ENCODE data around the gene NR6A1.
A peak's percentile ranks its signal among the peaks of the same experiment; 100 is the strongest.

The NR6A1 gene

DNA sequence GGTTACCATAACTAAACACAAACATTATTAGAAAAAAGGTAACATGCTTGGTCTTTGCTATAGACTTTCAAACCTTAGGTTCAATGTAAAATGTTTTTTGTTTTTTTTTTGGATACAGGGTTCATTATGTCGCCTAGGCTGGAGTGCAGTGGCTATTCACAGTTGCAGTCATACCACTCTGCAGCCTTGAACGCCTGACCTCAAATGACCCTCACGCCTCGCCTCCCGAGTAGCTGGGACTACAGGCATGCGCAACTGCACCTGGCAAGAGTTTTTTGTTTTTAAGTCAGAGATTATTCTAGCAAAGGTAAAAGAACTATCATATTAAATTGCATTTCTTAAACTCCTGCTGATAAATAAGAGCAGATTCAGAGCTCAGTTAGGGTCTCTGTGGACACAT lies 208.8 kb downstream of the NR6A1 start:
- no peak for DNase-seq

DNA sequence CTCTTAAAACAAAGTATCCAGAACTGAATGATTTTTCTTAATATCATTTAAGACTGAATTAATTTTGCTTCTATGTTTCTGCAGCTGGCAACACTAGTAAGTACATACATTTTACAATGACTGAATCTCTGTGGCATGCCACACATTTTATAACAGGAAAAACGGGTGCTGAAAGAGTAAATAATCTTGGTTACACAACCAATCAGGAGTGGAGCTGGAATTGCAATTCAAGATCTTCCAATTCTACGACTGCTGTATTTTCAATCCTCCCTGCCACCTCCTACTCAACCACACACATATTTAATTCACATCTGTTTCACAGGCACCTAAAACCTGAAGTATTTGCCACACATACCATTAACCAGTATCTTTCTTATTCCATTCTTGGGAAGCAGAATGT lies 211.2 kb downstream of the NR6A1 start:
- no peak for DNase-seq

DNA sequence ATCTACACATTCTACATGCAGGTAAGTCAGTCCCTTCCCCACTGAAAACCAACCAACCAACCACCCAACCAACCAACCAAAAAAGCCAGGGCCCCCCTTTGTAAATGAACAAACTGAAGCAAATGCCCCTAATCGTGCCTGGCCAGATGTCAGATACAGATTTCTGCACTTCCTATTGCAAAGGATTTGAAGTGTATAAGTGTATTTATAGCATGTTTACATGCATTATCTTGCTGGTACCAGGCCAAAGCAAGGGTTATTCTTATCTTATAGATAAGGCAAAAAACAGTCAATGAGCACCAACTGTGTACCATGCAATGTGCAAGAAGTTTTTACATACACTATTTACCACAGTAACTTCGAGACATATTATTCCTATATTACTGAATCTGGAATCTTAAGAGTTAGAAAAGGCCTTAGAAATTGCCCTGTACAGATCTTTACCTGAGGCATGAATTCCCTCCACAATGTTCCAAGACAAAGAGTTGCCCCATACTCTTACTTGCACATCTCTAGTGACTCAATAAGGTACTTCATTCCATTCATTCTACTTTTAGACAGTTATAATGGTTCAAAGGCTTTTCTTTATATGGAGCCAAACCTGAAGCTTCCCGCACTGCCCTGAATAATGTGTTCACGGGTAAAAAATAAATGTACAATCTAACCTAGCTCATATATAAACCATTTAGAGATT lies 212.2 kb downstream of the NR6A1 start:
- DNase-seq, result no peak

DNA sequence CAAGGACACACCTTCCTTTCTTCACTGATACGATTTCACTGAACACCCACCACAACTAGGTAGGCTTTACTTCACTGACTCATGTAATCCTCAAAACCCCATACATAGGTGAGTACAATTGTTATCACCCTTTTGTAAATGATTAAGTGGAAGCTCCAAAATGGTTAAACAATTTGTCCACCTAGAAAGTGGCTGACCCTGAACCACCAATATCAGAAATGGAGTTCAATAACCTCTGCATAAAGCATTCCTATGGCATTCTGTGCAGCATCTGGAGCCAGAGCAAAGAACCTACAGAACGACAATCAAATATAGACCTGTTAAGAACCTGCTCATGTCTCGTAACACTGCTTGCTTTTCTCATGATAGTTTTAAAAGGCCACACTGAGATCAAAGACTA lies 213.2 kb downstream of the NR6A1 start:
- DNase-seq, result no peak

- no peak for DNase-seq
Observed at GRCh38 chr9:124555043-124555442, 216.1 kb downstream of the NR6A1 start.

DNA sequence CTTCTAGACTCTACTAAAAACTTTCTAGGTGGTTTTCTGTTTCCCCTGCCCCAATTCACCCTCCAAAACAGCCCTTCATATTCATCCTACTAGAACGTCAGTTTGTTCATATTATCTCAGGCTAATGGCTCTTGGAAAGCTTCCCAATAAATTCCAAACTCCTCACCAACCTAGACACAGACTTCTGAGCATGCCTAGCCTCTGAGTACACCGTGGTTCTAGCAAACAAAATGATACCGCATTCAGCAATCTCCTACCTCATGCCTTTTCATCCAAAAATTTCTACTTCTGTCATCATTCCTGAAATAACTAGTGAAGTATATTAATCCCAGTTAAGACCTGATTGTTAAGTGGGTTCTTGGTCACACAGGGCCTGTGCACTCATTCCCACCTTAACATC lies 217.4 kb downstream of the NR6A1 start:
- no peak for DNase-seq

DNA sequence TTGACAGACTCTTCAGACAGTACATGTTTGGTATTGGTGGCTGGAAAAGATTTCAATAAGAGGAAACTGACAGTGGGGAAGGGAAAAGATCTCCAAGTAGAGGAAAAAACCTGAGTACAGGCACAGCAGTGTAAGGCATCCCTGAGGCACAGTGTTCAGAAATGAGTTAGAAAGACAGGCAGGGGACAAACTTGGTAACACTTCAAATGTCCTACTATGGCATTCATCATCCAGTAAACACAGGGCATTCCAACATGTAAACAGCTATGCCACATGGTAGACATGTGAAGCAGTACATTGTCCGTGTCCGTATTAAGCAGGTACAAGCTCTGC lies 218.9 kb downstream of the NR6A1 start:
- DNase-seq, result no peak

GRCh38 chr9:124551472-124552272 lies 219.4 kb downstream of the NR6A1 start:
- peak; percentile 91 for DNase-seq

DNA sequence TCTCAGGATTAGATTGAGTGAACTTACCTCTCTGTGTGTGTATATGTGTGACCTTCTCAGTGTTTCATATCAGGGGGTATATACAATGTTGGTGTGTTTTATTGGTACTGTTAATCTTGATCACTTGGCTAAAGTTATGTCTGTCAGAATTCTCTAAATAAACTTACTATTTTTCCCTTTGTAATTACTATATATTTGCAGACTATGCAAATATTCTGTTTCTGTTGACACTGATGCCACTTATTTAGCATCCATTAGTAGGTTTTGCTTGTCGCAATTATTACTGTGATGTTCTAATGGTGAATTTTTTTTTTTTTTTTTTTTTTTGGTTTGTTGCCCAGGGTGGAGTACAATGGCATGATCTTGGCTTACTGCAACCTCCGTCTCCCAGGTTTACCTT lies 221.0 kb downstream of the NR6A1 start:
- DNase-seq, result no peak

DNA sequence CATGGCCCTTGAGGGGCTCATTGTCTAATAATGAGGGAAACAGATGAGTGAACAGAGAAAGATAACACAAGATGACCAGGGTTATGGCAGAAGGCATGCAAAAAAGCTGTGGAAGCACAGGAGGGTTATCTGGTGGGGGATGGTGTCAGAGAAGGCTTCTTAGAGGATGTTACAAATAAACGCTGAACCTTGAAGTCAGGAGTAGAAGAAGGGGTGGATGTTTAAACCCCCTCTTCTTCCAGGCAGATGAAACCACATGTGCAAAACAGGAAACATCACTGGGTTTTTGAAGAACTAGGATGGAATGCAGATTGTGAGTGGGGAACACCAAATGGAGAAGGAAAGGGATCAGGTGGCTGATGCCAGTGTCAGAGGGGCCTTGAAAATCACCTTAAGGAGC lies 222.1 kb downstream of the NR6A1 start:
- no peak for DNase-seq

DNA sequence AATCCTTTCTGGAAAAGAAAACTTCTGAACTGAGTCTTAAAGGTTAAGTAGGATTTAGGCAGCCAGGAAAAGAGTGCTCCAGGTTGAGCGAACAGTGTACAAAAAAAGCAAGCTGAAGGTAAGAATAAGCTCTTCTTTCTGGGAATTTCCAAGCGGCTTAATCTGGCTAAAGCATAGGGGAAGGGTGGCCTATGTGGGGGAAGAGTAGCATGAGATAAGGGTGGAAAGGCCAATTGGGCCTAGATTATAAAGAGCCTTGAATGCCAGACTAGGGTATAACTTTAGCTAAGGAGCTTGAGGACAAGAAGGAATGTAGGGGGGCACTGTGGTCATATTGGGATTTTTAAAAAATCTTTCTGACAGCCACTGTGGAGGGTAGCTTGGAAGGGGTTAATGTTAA lies 226.6 kb downstream of the NR6A1 start:
- no peak for DNase-seq

DNA sequence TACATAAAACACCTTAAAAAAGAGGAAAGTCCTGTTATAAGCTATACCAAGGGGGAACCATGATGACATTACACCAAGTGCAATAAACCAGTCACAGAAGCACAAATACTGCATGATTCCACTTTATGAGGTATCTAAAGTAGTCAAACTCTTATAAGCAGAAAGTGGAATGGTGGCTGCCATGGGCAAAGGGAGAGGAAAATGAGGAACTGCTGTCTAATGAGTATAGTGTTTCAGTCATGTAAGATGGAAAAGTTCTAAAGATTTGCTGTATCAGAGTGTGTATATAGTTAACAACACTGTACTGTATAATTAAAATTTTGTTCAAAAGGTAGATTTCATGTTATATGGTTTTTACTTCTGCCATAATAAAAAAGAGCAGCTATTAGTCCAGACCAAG lies 229.3 kb downstream of the NR6A1 start:
- no peak for DNase-seq

DNA sequence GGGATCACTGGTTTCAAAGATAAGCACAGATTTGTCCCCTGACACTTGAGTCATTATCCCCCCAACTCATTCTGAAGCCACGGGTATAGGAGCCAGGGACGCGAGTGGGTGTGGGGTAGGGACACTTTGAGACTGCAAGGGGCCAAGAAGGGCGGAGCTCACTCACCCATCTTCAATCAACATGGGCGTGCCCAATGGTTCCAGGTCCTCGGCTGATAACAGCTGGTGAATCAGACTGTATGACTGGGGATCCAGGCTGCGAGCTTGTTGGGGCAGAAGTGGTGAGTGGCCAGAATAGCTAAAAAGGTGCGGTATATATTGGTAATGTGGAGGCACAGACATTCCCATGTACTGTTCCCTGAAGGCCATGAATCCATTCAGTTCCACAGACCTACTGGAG lies 233.2 kb downstream of the NR6A1 start:
- no peak for DNase-seq

DNA sequence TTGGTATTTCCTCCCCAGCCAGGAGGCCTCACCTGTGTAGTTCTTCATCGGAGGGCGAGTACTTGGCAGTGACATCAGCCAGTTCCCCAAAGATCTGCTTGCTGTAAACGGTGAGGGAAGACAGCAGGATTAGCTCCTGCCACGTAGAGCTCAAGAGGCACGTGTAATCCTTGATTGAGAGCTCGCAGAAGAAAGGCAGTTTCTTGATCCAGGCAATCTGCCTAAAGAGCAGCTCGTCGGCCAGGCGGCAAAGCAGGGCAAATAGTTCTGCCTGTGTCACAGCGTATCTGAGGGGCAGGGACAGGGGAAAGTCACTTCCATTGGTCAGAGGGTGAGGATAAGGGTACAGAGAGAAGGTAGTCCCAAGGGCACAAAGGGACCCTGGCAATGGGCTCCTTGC lies 235.3 kb downstream of the NR6A1 start:
- DNase-seq, result no peak

- DNase-seq, result no peak
Observed at GRCh38 chr9:124532897-124533296, 238.2 kb downstream of the NR6A1 start.

DNA sequence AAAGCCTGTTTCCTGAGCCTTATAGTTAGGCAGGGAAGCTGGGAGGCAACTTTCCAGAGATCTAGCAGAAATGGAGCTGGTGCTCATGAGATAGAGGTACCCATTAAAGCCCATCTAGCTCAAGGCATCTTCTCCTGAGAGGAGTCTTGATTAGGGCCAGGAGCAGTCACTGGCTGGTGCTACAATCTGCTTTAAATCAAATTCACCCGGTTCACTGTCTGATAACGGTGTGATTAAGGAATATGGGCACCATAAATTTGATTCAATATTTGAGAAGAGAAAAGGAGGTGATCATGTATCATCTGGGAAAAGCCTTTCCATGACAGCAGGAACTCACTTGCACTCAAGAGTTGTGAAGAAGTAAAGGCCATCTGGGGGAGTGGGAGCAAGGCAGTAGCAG lies 240.0 kb downstream of the NR6A1 start:
- no peak for DNase-seq

DNA sequence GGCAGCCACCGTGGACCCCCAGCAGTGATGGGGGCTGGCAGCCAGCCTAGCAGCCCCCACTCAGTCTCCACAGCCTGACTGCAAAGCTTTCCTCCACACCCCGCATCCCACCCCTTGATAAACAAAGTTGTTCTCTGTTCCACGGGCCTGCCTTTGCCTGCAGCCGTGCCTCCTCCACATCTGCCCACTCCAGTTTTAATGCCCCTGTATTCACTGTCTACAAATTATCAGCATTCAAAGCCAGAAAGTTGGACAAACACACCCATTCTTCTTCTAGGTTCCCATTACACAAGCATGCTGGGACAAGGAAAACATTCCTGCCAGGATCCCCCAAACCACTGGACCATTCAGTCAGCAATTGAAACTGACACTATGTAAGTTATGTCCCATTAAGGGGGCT lies 240.9 kb downstream of the NR6A1 start:
- no peak for DNase-seq

DNA sequence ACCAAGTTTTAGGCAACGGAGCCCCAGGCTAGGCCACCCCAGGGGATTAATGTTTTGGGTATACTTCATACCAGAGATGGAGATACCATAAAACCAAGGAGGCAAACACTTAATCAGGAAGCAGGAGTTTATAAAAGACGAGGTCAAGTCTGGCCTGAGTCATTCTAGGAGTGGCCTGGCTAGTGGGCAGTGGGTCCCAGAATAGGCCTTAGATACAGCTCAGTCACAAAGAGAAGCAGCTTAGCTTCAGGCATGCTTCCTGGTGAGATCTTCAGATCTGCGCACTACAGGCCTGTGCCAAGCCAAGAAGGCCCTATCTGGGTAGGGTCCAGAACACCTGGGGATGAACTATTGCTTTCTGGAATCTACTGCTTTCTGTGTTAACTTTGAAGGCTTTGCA lies 243.3 kb downstream of the NR6A1 start:
- DNase-seq, result no peak

GRCh38 chr9:124526174-124526573 lies 244.9 kb downstream of the NR6A1 start:
- no peak for DNase-seq

- DNase-seq, result no peak
Observed at GRCh38 chr9:124522121-124523098, 248.7 kb downstream of the NR6A1 start.

- no peak for DNase-seq
Observed at GRCh38 chr9:124521142-124521541, 250.0 kb downstream of the NR6A1 start.

GRCh38 chr9:124520206-124520596 lies 250.9 kb downstream of the NR6A1 start:
- DNase-seq, result peak; percentile 92

DNA sequence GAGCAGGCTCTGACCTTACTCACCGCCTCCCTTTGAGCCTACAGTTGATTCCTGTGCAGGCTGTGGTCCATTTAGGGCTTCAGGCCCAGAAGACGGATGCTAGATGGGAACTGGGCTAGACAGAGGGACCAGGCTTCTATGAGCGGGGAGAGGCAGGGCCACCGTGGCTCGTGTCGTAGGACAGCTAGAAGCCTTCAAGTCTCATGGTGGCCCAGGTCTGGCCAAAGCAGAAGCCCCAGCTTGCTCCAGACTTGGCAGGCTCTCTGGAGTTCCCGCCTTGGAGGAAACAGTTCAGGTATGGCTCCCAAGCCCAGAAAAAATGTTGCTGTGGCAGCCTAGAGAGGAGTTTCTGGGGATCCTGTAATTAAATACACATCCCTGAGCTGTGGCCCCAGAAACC lies 253.0 kb downstream of the NR6A1 start:
- no peak for DNase-seq

DNA sequence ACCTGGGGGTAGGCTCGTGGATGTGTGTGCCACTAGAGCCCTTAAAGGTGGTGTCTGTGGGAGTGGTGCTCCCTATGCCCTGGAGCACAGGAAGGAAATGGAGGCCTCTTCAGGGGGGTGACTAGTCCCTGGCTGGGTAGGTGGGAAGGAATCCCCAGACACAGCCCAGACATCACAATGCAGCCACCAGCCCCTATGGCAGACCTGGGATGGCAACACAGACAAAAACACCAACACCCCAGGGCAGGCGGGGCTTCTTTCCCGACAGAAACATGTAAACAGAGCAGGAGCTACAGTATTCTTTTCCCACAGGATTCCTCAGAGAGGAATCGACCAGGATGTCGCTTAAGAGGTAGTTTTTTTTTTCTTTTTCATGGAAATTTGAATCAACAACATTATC lies 253.5 kb downstream of the NR6A1 start:
- peak; percentile 92 for DNase-seq
